Calu3 (cell line): ENCODE data around the gene MFSD6. TPM values are rescaled to one million over a fixed set of nuclear protein-coding genes. Genes with fewer than 3 reads are reported as not detected.
A peak's percentile ranks its signal among the peaks of the same experiment; 100 is the strongest.
"Not testable (repeated sequence)": the region's sequence is repeated elsewhere in the genome, so short reads cannot be mapped to it uniquely, and the experiment has no call there.

ENCODE experiments used
- Bru-seq: library from RNA; stranded (reverse); fragments of 400-500 nt; gene quantifications from one replicate; lab custom pipeline; 2021; lab: Mats Ljungman, UMichigan
- BruChase-seq, 2 experiments: library from RNA; stranded (reverse); fragments of 400-500 nt; gene quantifications; one replicate each; lab custom pipeline; 2021; lab: Mats Ljungman, UMichigan
- BruUV-seq: library from RNA; stranded (reverse); fragments of 400-500 nt; replicated peaks from 2 replicates; lab custom pipeline; 2021; lab: Mats Ljungman, UMichigan
- CTCF ChIA-PET: fragments of 300-600 bp; sonication (Branson Sonifier 250); formaldehyde crosslinking; loops from one replicate; lab custom pipeline; 2022; ENCODE audit warnings: antibody characterized with exemption; lab: Charles Lee
- DNase-seq: peaks from one replicate; pipeline ENCODE4 v3.0.0; 2022
- H3K27ac Mint-ChIP-seq: one replicate; pipeline ENCODE4 v1.8.0; 2022; ENCODE audit warnings: mixed read lengths; ENCODE audit not compliant: unreplicated experiment
- H3K27me3 Mint-ChIP-seq: one replicate; pipeline ENCODE4 v1.8.0; 2022; ENCODE audit warnings: mixed read lengths; ENCODE audit not compliant: unreplicated experiment
- H3K36me3 Mint-ChIP-seq: one replicate; pipeline ENCODE4 v1.8.0; 2022; ENCODE audit warnings: mild to moderate bottlenecking, moderate library complexity, mixed read lengths; ENCODE audit not compliant: insufficient read depth, unreplicated experiment
- H3K4me1 Mint-ChIP-seq: one replicate; pipeline ENCODE4 v1.8.0; 2022; ENCODE audit warnings: mild to moderate bottlenecking, low read depth, mixed read lengths; ENCODE audit not compliant: unreplicated experiment
- H3K4me3 Mint-ChIP-seq: one replicate; pipeline ENCODE4 v1.8.0; 2022; ENCODE audit warnings: mild to moderate bottlenecking, low read depth, moderate library complexity, mixed read lengths; ENCODE audit not compliant: unreplicated experiment
- H3K9me3 Mint-ChIP-seq: one replicate; pipeline ENCODE4 v1.8.0; 2022; ENCODE audit warnings: low read depth, mixed read lengths; ENCODE audit not compliant: unreplicated experiment
- CTCF ChIP-seq: fragments of 200-600 bp; IDR thresholded peaks from one replicate; pipeline ENCODE4 v1.8.0; 2022; ENCODE audit warnings: antibody characterized with exemption; ENCODE audit not compliant: unreplicated experiment
- intact Hi-C: fragments of 100-400 bp; cut with micrococcal nuclease; formaldehyde crosslinking; loops from one replicate; pipeline ENCODE4 v1.10.0; 2022; ENCODE audit not compliant: unreplicated experiment
- long read RNA-seq: library from polyadenylated mRNA; stranded (forward); transcript quantifications from one replicate; pipeline ENCODE4 v2.0.0, GENCODE V29; 2022
- total RNA-seq: library from RNA; stranded (reverse); gene quantifications from 2 replicates; pipeline ENCODE4 v1.2.3, GENCODE V29; 2022

The MFSD6 gene
- total RNA-seq: 29.8 and 39.4 TPM in 2 replicates
- percentile 62 among the genes with signal in this experiment for Bru-seq, nascent RNA
- percentile 68 among the genes with signal in this experiment for BruChase-seq, experiment 1, labeled RNA remaining after a 6-hour chase
- BruChase-seq, experiment 2, labeled RNA remaining after a 2-hour chase: percentile 53 among the genes with signal in this experiment
- long read RNA-seq, full-length matches to known transcripts: 6 of 39 reads
- long read RNA-seq, partial matches to known transcripts: 1 of 39 reads
- long read RNA-seq, other reads (novel, unspliced or antisense): 32 of 39 reads

DNA sequence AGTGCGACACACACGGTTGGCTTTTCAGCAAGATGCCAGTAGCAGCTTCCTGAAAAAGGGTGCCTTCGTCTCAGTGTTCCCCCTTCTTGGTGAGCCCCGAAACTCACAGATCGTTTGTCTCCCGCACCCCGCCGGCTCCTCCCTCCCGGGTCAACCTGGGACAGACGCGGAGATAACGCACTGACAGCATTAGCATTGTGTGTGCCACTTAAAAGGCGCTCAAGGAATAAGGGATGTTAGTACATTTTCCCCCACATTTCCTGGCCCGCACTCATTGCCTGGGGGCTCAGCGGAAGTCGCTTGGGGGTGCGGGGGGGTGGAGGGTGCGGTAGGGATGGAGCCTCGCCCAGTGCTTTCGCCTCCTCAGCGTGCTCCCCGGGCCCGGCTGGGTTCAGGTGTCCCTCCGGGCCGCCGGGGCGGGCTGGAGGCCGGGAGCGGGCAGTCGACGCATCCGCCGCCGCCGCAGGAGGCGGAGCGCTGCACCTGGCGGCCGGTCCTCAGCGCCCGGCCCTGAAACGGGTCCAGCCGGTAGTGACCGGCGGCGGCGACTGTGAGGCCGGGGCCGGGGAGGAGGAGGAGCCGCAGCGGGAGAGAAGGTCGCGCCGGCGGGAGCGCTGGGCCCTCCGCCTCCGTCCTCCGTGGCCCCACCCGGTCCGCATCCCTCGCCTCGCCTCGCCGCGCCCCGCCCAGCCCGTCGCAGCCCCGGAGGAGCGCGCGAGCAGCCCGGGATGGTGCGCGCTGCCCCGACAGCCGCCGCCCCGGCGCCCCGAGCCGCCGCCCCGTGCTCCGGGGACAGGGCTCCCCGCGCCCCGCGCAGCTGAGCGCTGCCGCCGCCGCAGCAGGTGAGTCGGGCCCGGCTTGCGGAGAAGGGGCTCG lies at the start of gene MFSD6:
MFSD6 (plus strand) TSS at position 694 of the 876 bp plus-strand sequence. CDS start 27,675 bp downstream, outside the sequence.
- Mint-ChIP-seq H3K27me3 (no peaks in the 10 kb centered on the region), H3K27ac (peak within 1 kb of the TSS; percentile 38), H3K9me3 (no peaks in the 10 kb centered on the region), H3K4me3 (peak within 1 kb of the TSS; percentile 69), H3K4me1 (peaks cover 16% of the 10 kb centered on the region), H3K36me3 (peaks cover 8% of the 10 kb centered on the region)
- TF ChIP-seq CTCF: no peak
- BruUV-seq: no TSS peak
- intact Hi-C loops: loop anchor here (2.0 kb wide), 1 partner anchor 61 kb away; no protein-coding TSS in a partner anchor
- peak; percentile 71 for DNase-seq
- CTCF ChIA-PET: no interaction called here

DNA sequence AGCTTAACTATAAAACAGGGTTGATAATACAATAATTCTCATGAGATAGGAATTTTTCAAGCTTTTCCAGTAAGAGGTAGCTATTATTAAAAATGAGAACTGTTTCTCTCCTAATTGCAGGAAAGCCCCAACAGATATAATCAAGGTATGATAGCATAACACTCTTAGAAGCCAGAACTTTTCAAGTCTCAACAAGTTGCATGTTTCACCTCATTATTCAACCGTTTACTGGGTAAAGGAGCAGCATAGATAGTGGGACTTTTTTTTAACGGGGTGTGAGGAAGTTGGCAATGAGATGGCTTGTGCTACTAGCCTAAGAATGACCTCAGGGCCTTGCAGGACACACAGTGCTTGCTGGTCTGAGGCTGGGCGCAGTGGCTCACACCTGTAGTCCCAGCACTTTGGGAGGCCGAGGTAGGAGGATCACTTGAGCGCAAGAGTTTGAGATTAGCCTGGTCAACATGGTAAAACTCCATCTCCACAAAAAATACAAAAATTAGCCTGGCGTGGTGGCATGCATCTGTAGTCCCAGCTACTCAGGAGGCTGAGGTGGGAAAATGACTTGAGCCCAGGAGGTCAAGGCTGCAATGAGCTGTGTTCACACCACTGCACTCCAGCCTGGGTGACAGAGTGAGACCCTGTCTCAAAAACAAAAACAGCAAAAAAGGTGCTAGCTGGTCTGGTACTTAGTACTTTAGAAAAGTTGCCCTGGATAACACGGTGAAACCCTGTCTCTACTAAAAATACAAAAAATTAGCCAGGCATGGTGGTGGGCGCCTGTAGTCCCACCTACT lies 49.3 kb upstream of the MFSD6 start:
- H3K9me3 Mint-ChIP-seq, intact Hi-C loops, BruUV-seq, H3K27me3 Mint-ChIP-seq, H3K27ac Mint-ChIP-seq, H3K4me3 Mint-ChIP-seq, DNase-seq, H3K36me3 Mint-ChIP-seq: not testable (repeated sequence)
- H3K4me1 Mint-ChIP-seq: peaks cover 17% of the 10 kb centered on the region
- CTCF ChIA-PET: interaction anchor here (0.7 kb wide), 1 partner anchor 305 kb away, joined by 7 read pairs; no protein-coding TSS in a partner anchor

- intact Hi-C loops: no loop called here
- Mint-ChIP-seq H3K36me3 (no peaks in the 10 kb centered on the region), H3K27me3 (no peaks in the 10 kb centered on the region), H3K9me3 (no peaks in the 10 kb centered on the region), H3K4me3 (no peak overlapping the region), H3K4me1 (peaks cover 17% of the 10 kb centered on the region), H3K27ac (no peak overlapping the region)
- no peak for DNase-seq
- TF ChIP-seq CTCF: no peak
- CTCF ChIA-PET: interaction anchor here (0.7 kb wide), 1 partner anchor 309 kb away, joined by 3 read pairs; no protein-coding TSS in a partner anchor
- BruUV-seq: no TSS peak
Measured at GRCh38 chr2:190360561-190360960, 47.6 kb upstream of the MFSD6 start.

GRCh38 chr2:190360965-190361364 lies 47.2 kb upstream of the MFSD6 start:
- CTCF ChIA-PET: interaction anchor here (0.7 kb wide), 1 partner anchor 309 kb away, joined by 3 read pairs; no protein-coding TSS in a partner anchor
- no peaks in the 10 kb centered on the region for H3K27me3 Mint-ChIP-seq

More at GRCh38 chr2:190360965-190361364, 47.2 kb upstream of the MFSD6 start:
- H3K27ac Mint-ChIP-seq: no peak overlapping the region
- TF ChIP-seq CTCF: no peak
- no peaks in the 10 kb centered on the region for H3K36me3 Mint-ChIP-seq
- H3K4me3 Mint-ChIP-seq: no peak overlapping the region
- intact Hi-C loops: no loop called here
- H3K9me3 Mint-ChIP-seq: no peaks in the 10 kb centered on the region
- no TSS peak for BruUV-seq
- H3K4me1 Mint-ChIP-seq: peaks cover 16% of the 10 kb centered on the region
- DNase-seq: no peak
